Measurements from ENCODE around the gene UTP25.
"Not testable (repeated sequence)": the region's sequence is repeated elsewhere in the genome, so short reads cannot be mapped to it uniquely, and the experiment has no call there.

The UTP25 gene

GRCh38 chr1:209898271-209898670 lies 70.5 kb downstream of the UTP25 start:
- not testable (repeated sequence) for DNase-seq (ENCODE audit: low spot score)

DNA sequence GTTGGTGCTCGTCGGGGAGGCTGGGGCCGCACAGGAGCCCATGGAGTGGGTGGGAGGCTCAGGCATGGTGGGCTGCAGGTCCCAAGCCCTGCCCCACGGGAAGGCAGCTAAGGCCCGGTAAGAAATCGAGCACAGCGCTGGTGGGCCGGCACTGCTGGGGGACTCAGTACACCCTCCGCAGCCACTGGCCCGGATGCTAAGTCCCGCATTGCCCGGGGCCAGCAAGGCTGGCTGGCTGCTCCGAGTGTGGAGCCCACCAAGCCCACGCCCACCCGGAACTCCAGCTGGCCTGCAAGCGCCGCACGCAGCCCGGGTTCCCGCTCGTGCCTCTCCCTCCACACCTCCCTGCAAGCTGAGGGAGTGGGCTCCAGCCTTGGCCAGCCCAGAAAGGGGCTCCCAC lies 71.1 kb downstream of the UTP25 start:
- DNase-seq (ENCODE audit: low spot score): not testable (repeated sequence)

GRCh38 chr1:209899948-209900347 lies 72.2 kb downstream of the UTP25 start:
- DNase-seq (ENCODE audit: low spot score): peak; percentile 21

DNA sequence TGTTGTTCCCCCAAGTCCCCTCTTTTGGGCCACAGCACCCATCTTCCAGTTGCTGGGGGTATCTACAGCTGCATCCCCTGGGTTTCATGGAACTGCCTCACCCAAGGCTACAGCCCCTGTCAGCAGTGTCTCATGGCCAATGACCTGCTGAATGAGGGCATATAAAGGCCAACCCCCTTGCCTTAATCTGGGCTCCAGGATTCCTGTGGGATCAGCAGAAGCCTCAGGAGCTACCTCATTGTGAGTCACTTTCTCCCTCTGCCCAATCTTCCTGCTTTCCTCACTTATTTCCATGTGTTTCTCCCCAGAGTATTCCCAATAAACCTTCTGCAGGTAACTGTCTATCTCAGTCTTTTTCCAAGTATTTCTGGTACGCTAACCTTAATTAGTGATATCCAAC lies 73.0 kb downstream of the UTP25 start:
- peak; percentile 24 for DNase-seq (ENCODE audit: low spot score)

DNA sequence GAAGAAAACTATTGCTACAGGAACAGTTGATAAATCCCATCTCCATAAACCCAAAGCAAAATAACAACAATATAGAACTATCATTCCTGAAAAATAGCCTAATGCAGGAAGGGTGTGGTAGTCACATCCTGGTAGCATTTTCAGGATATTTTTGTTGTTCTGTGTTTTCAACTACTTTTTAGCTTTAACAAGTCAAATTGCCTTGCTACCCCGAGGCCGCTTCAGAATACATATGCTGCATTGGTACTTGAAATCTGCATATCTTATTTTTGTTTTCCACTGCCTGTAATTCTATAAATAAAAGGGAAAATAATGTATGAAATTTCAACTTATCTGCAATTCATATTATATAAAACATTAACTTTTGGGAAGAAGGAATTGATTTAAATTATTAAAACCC lies 73.4 kb downstream of the UTP25 start:
- DNase-seq (ENCODE audit: low spot score): no peak

- DNase-seq (ENCODE audit: low spot score): not testable (repeated sequence)
Measured at GRCh38 chr1:209904774-209905173, 77.0 kb downstream of the UTP25 start.
